Measurements from ENCODE around the gene GALNT18.

The GALNT18 gene

DNA sequence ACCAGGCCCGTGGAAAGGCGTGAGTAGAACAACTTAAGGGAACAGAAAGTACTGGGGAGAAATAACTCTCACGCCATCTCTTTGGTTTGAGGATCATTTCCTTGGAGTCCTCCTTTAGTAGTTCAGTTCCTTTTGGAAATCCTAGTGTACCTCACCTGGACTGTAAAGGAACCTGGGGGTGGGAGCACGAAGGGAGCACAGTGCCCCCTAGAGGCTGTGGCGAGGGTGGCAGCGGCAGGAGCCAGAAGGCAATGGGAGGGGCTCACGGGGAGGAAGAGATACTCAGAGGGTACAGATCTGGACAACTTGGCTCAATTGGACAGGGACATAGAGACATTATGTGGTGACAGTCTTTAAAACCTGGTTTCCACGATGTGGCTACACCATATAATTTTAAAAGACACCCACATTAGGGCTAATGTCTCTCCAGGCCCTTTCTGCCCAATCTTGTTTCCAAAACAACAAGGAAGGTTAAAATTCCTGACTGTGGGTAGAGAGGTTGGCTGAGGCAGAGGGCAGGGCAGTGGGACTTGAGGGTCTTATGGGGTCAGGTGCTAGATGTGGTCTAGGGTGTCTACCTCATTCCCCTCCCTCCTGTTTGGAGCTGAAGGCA is 355.7 kb downstream of the GALNT18 start:
- DNase-seq (ENCODE audit: low read depth), result peak; percentile 35

DNA sequence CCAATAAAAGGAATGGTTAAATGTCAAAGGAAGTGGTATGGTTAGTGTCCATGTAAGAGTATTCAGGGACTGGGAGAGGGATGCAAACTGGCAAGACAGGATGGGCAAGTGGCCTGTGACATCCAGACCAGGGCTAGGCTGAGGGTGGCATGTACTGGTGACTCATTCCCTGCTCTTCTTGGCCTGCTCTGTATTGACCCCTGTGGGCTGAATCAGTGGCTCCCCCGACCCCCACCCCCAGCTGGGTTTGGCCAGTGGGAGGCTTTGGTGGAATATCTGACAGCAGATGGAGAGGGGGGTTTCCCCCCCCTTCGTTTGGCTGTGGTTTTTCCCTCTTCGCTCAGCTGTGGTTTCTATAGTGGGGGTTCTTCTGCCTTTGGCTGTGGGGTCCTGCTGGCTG is 356.5 kb downstream of the GALNT18 start:
- no peak for DNase-seq (ENCODE audit: low read depth)

DNA sequence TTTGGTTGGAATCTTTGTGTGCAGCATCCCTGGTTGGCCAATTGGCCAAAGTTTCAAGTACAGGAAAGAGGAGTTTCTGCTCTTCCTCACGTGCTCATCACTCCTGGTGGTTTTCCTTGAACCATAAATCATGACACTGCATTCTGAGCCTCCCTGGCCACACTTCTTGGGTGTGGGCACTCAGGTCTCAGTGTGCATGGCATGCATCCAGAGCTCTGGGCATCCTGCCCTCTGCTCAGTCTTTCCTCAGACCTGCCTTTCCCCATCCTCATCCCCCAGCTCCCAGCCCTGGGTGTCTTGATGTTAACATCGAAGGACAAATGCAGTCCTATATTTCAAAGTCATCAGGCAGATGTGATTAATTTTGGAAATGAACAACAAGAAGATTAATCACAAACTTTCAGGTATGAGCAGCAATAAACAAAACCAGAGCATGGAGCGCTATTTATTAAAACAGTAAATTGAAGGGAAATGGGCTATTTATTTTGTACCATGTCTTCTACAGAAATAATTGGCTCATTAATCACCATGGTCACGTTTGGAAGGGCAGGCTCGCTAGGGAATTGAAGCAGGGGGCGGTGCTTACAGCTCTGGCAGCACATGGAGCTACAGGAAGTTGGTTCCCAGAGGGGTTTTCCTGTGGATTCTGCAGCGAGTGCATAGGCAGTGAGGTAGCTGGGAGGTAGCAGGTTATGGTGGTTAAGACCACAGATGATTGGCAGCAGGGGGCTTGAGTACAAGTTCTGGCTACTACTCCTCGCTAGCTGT is 358.4 kb downstream of the GALNT18 start:
- no peak for DNase-seq (ENCODE audit: low read depth)

GRCh38 chr11:11262171-11262920 is 359.5 kb downstream of the GALNT18 start:
- DNase-seq (ENCODE audit: low read depth), result no peak

- no peak for DNase-seq (ENCODE audit: low read depth)
Measured at GRCh38 chr11:11261629-11262028, 360.2 kb downstream of the GALNT18 start.

DNA sequence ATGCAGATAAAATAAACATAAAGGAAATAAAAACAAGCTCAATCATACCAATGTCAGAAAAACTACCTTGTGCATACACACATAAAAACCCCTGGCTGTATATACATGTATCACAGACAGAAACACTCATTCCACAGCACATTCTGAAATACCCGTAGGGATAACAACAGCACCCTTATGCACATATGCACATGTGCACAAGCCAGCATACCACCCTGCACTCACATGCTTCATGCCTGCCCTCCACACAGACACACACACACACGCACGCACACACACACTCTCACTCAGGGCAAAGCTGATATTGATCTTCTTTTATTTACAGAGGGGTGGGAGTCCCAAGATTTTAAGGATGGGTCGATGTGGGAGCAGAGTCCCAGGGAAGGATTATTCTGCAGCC is 360.9 kb downstream of the GALNT18 start:
- no peak for DNase-seq (ENCODE audit: low read depth)

GRCh38 chr11:11253995-11254394 is 367.8 kb downstream of the GALNT18 start:
- DNase-seq (ENCODE audit: low read depth), result no peak

GRCh38 chr11:11253497-11253896 is 368.3 kb downstream of the GALNT18 start:
- DNase-seq (ENCODE audit: low read depth), result no peak

DNA sequence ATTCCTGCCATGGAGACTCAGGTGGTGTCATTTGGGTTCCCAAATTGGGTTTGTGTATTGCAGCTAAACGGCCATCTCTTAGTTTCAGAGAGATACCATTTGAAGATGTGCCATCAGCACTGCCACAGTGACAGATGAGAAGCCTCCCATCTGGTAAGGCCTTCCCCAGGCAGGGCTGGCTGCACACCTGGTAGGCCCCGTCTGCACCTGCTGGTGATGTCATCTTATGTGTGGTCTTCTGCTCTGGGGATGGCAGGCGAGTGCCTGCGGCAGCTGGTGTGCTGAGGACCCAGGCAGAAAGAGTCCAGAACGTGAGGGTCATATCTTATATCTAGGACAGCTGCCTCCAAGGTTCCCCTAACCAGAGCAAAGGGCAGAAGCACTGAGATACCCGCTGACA is 369.4 kb downstream of the GALNT18 start:
- no peak for DNase-seq (ENCODE audit: low read depth)

- no peak for DNase-seq (ENCODE audit: low read depth)
Measured at GRCh38 chr11:11251394-11251970, 370.3 kb downstream of the GALNT18 start.

DNA sequence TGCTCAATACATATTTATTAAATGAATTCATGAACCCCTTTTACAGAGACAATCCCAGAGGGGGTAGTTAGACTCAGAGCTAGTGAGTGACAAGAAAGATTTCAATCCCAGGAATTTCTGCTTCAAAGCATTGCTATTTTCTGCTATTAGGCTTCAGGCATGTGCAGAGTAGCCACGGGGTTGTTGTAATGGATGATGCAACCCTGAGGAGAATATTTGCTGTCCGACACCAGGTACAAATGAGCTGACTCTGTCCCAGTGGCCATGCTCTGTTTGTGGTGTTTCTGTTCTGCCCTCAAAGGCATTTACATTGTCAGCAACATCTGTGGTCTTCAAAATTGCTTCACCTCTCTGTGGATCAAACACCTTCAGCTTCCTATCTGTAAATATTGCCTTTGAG is 371.3 kb downstream of the GALNT18 start:
- no peak for DNase-seq (ENCODE audit: low read depth)

DNA sequence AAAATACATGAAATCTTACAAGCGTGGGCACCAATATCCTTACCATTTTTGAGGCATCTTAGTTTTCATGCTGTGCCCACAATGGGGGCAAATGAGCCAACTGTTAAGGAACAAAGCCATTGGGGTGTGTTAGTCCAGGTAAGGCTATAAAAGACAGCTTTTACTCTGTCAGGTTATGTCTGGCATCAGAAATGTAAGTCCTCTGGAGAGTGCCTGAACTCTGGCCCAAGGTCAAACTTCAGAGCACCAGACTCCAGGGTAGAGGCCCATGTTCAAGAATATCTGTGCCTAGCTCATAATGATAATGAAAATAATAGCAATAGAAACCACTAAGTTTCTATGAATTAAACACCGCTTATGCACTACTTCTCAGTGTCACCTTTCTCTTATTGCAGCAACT is 374.2 kb downstream of the GALNT18 start:
- DNase-seq (ENCODE audit: low read depth), result no peak

DNA sequence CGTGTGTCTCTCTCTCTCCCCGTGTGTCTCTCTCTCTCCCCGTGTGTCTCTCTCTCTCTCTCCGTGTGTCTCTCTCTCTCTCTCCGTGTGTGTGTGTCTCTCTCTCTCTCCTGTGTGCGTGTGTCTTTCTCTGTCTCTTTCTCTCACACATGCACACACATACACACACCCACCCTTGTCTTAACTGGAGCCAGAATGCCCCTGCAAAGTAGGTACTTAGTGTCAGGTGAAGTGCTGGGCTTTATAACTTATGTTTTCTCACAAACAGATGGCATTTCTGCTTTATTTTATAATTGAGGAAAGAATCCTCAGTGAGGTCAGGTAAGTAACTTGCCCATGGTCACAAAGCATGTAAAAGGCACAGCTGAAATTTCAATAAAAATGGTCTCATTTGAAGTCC is 374.7 kb downstream of the GALNT18 start:
- DNase-seq (ENCODE audit: low read depth), result no peak

GRCh38 chr11:11246166-11246565 is 375.6 kb downstream of the GALNT18 start:
- no peak for DNase-seq (ENCODE audit: low read depth)

- no peak for DNase-seq (ENCODE audit: low read depth)
Measured at GRCh38 chr11:11245453-11245852, 376.4 kb downstream of the GALNT18 start.

DNA sequence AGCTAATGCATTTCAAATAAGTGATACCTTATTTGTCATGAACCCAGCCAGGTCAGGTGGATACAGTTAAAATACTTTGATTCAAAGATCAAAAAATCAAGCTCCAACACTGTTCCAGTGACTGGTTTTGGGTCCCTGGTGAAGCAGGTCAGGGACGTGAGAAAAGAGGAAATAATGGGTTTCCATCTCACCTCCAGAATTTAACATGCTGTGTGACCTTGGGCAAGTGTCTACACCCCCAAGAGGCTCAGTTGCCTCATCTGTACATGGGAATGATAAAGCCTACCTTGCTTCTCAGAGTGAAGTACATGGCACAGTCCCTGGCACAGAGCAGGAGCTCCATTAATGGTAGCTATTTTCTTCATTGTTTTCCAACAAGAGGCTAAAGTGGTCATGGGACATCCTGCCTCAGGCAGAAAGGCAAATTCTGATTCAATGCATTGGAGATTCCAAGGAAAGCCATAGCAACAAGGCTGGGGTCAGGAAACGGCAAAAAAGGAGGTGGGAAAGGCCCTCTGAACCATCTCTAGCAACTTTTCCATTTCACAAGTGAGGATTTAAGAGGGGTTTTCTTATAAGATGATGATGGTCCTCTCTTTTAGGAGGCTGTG is 377.2 kb downstream of the GALNT18 start:
- no peak for DNase-seq (ENCODE audit: low read depth)

DNA sequence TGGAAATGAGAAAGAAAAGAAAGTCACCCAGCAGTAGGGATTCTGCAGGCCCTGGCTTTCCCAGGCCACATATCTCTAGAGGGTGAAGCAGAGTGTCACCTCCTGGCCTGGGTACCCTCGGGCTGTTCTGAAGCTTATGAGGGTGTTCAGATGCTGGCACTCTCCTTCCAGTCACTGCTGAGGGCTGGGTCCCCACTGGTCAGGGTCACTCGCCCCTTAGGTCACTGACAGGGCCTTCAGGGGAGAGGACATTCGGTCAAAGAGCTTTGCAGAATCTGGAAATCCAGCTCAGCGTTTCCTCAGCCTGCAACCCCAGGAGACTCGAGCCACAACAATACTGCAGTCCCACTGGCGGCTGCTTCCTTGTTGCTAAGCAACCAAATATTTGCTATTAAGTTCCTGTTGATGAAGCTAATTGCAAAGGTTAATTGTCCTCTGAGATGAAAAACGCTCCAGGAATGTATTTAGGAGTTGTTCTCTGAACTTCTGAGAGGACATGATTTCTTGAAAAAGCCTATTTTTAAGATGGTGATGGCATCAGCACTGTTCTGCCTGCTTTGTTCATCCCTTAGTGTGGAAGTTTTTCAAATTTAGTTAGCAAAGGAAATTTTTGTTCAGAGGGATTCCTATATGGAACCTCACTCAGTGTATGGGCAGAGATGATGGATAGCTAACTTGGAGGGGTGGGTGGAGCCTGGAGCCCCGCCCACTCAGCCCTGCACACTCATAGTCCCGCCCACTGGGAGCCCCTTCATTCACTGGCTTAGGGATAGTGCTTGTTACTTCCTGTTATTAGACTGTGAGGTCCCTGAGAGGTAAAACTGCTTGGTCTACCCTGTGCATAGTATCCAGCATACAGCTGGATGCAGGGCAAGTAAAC is 378.0 kb downstream of the GALNT18 start:
- DNase-seq (ENCODE audit: low read depth), result peak; percentile 8

- no peak for DNase-seq (ENCODE audit: low read depth)
Measured at GRCh38 chr11:11243209-11243589, 378.6 kb downstream of the GALNT18 start.

GRCh38 chr11:11241284-11241683 is 380.5 kb downstream of the GALNT18 start:
- DNase-seq (ENCODE audit: low read depth), result no peak

GRCh38 chr11:11239959-11240358 is 381.8 kb downstream of the GALNT18 start:
- DNase-seq (ENCODE audit: low read depth), result no peak

DNA sequence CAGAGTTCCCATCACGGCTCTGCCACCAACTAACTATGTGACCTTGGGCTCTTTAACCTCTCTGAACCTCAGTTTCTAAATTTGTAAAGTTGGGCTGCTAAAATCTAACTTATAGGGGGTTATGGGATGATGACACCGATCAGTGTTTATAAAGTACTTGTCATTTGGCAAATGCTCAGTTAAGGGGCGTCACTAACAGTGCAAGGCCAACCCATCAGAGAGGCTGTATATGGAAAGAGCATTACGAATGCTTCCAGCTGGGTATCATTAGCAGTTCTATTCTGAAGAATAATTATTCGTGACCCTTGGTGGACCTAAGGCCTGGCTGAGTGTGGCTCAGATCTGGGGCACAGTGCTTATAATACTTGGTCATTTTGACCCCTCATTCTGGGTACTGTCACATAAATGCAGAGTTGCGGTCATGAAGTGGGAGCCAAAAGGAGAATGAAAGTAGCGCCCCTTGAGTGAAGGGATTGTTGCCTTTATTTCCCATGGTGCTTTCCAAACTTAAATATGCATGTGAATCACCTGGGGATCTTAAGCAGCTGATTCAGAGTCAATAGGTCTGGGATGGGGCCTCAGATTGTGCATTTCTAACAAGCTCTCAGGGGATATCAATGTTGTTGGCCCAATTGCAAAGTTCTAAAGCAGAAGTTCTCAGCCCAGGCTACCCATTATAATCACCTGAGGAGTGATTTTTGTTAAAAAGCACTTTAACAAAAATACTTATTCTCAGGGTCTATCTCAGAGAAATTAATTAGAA is 384.6 kb downstream of the GALNT18 start:
- no peak for DNase-seq (ENCODE audit: low read depth)

Measured in activated T-helper 1 cell treated with Interleukin-2 at 50 U/mL for 16 hours (primary cell).